Measurements from ENCODE around the gene GMEB1.

Gene GMEB1

GRCh38 chr1:28656335-28656734, 12.2 kb upstream of the GMEB1 start:
- no peaks in the 10 kb centered on the region for H3K4me1 ChIP-seq (ENCODE audit: low read depth, poor library complexity, severe bottlenecking)
- no peak overlapping the region for H3K9ac ChIP-seq
- no peaks in the 10 kb centered on the region for H3K79me2 ChIP-seq (ENCODE audit: insufficient read depth, low read depth)
- no peak overlapping the region for H3K4me3 ChIP-seq (IDR thresholded peaks at IDR 0.05; ENCODE audit: insufficient read depth, low read depth, low read length)
- no peak overlapping the region for H3K4me2 ChIP-seq
- no peak overlapping the region for H3K27ac ChIP-seq
- TF ChIP-seq CTCF (conservative IDR thresholded peaks at IDR 0.05; ENCODE audit: low read depth, low read length): no peak
- H2AFZ ChIP-seq (ENCODE audit: low read depth): no peak overlapping the region
- H3K27me3 ChIP-seq (ENCODE audit: insufficient read depth, low read depth): no peaks in the 10 kb centered on the region
- no peaks in the 10 kb centered on the region for H3K36me3 ChIP-seq (ENCODE audit: insufficient read depth)
- no peaks in the 10 kb centered on the region for H4K20me1 ChIP-seq (ENCODE audit: insufficient read depth)

DNA sequence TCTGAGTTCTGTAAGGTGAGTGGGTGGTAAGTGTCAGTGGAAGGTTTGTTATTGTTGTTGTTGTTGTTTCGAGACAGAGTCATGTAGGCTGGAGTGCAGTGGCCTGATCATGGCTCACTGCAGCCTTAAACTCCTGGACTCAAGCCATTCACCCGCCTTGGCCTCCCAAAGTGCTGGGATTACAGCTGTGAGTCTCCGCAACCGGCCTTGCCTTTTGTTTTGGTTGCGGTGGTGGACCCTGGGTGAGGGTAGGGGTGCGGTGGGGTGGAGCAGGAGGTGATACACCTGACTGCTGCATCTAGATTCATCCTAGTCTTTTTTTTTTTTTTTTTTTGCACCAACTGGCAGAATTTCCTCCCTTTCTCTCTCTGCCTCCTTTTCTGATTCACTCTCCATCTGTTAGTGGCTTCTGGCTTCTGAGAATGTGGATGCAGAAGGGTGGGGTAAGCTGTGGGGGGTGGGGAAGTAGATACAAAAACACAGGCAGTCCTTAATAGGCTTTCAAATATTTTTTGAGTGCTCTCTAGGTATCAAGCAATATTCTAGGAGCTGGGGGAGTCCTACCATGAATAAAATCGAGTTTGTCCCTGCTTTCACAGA, 4.6 kb upstream of the GMEB1 start:
- H3K36me3 ChIP-seq (ENCODE audit: insufficient read depth): no peaks in the 10 kb centered on the region
- no peak overlapping the region for H3K27ac ChIP-seq
- no peak for TF ChIP-seq CTCF (conservative IDR thresholded peaks at IDR 0.05; ENCODE audit: low read depth, low read length)
- H3K79me2 ChIP-seq (ENCODE audit: insufficient read depth, low read depth): no peaks in the 10 kb centered on the region
- H4K20me1 ChIP-seq (ENCODE audit: insufficient read depth): no peaks in the 10 kb centered on the region
- no peaks in the 10 kb centered on the region for H3K27me3 ChIP-seq (ENCODE audit: insufficient read depth, low read depth)
- peaks cover 11% of the 10 kb centered on the region for H3K4me1 ChIP-seq (ENCODE audit: low read depth, poor library complexity, severe bottlenecking)
- H2AFZ ChIP-seq (ENCODE audit: low read depth): no peak overlapping the region
- H3K4me3 ChIP-seq (IDR thresholded peaks at IDR 0.05; ENCODE audit: insufficient read depth, low read depth, low read length): no peak overlapping the region
- H3K4me2 ChIP-seq: no peak overlapping the region
- no peak overlapping the region for H3K9ac ChIP-seq

DNA sequence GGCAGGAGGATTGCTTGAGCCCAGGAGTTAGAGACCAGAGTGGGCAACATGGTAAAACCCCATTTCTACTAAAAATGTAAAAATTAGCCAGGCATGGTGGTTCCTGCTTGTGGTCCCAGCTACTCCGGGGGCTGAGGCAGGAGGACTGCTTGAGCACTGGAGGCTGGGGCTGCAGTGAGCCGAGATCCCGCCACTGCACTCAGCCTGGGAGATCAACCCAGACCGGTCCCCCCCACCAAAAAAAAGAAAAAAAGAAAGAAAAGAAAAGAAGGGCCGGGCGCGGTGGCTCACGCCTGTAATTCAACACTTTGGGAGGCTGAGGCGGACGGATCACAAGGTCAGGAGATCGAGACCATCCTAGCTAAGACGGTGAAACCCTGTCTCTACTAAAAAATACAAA, 1.8 kb upstream of the GMEB1 start:
- TF ChIP-seq CTCF (conservative IDR thresholded peaks at IDR 0.05; ENCODE audit: low read depth, low read length): no peak
- no peak overlapping the region for H3K4me3 ChIP-seq (IDR thresholded peaks at IDR 0.05; ENCODE audit: insufficient read depth, low read depth, low read length)
- no peaks in the 10 kb centered on the region for H4K20me1 ChIP-seq (ENCODE audit: insufficient read depth)
- H3K79me2 ChIP-seq (ENCODE audit: insufficient read depth, low read depth): peaks cover 20% of the 10 kb centered on the region
- H3K27me3 ChIP-seq (ENCODE audit: insufficient read depth, low read depth): no peaks in the 10 kb centered on the region
- no peak overlapping the region for H3K4me2 ChIP-seq
- H3K27ac ChIP-seq: no peak overlapping the region
- H3K9ac ChIP-seq: no peak overlapping the region
- H3K4me1 ChIP-seq (ENCODE audit: low read depth, poor library complexity, severe bottlenecking): peaks cover 11% of the 10 kb centered on the region
- H2AFZ ChIP-seq (ENCODE audit: low read depth): no peak overlapping the region
- H3K36me3 ChIP-seq (ENCODE audit: insufficient read depth): no peaks in the 10 kb centered on the region

DNA sequence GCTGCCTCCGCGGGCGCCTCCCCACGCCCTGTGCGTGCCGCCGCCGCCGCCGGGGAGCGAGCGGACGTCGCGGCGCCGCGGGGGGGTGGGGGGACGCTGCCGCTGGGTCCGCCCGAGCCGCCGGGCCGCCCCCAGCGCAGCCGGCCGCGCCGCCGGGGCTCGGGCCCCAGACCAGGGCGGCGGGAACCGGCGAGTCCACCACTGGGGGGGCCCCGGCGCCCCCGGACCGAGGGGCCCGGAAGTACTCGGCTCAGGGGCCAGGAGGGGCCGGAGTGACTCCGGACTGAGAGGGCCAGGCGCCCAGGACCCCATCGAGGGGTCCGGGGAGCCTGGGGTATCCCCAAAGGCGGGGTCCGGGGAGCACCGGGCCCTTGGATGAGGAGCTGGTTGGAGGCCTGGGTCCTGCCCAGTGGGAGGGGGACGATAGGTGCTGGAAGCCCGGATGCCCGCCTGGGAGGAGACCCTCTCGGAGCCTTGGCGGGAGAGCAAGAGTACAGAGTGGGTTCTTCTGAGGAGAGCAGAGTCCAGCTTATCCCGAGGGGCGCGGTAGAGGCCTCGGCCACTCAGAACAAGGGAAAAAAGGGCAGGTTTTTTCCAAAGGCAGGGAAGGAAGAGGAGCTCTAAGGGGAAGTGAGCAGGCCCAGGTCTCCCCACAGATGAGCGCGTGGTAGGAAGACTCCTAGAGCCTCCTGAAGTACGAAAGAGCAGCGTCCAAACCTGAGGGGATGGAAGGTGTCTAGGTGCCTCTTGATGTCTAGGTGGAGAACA, 556 bp downstream of the GMEB1 start:
- no peak for TF ChIP-seq CTCF (conservative IDR thresholded peaks at IDR 0.05; ENCODE audit: low read depth, low read length)
- Histone ChIP-seq H3K36me3 (ENCODE audit: insufficient read depth) (no peaks in the 10 kb centered on the region), H3K27ac (peak overlapping the region; percentile 99), H3K4me3 (IDR thresholded peaks at IDR 0.05; ENCODE audit: insufficient read depth, low read depth, low read length) (peak overlapping the region; percentile 79), H3K9ac (peak overlapping the region; percentile 99), H2AFZ (ENCODE audit: low read depth) (peak overlapping the region; percentile 64), H3K27me3 (ENCODE audit: insufficient read depth, low read depth) (no peaks in the 10 kb centered on the region), H3K4me2 (peak overlapping the region; percentile 96), H3K4me1 (ENCODE audit: low read depth, poor library complexity, severe bottlenecking) (peaks cover 11% of the 10 kb centered on the region), H3K79me2 (ENCODE audit: insufficient read depth, low read depth) (peaks cover 20% of the 10 kb centered on the region), H4K20me1 (ENCODE audit: insufficient read depth) (no peaks in the 10 kb centered on the region)
